HepG2 (cell line): ENCODE measurements around the gene ZSWIM5. TPM values are rescaled to one million over a fixed set of nuclear protein-coding genes. Genes with fewer than 3 reads are reported as not detected.

Experiments
- CAMTA2 ChIP-seq: sonication (generic); formaldehyde crosslinking; IDR thresholded peaks from 2 replicates; pipeline ENCODE4 v1.4.0; 2020; ENCODE audit warnings: mild to moderate bottlenecking, missing genetic modification reagents, borderline replicate concordance
- CREBL2 ChIP-seq: sonication (generic); formaldehyde crosslinking; IDR thresholded peaks from 2 replicates; pipeline ENCODE4 v1.8.1; 2023; ENCODE audit warnings: missing genetic modification reagents, mild to moderate bottlenecking, borderline replicate concordance
- DPF2 ChIP-seq: sonication (generic); formaldehyde crosslinking; IDR thresholded peaks from 2 replicates; pipeline ENCODE4 v1.4.0; 2020; ENCODE audit warnings: mild to moderate bottlenecking, low read depth, missing genetic modification reagents, borderline replicate concordance
- ETV5 ChIP-seq: IDR thresholded peaks from 2 replicates; pipeline ENCODE4 v1.6.1; 2018; ENCODE audit warnings: missing biosample characterization, missing genetic modification reagents, inconsistent platforms, borderline replicate concordance
- JUND ChIP-seq: sonication (generic); formaldehyde crosslinking; IDR thresholded peaks from 2 replicates; pipeline ENCODE4 v1.8.0; 2022; ENCODE audit warnings: mild to moderate bottlenecking, missing genetic modification reagents
- MIER2 ChIP-seq: IDR thresholded peaks from 2 replicates; pipeline ENCODE4 v1.6.1; 2016; ENCODE audit warnings: missing biosample characterization, missing genetic modification reagents
- NCOA5 ChIP-seq: sonication (generic); formaldehyde crosslinking; IDR thresholded peaks from 2 replicates; pipeline ENCODE4 v1.4.0; 2020; ENCODE audit warnings: missing genetic modification reagents
- NRL ChIP-seq: sonication (generic); formaldehyde crosslinking; IDR thresholded peaks from 2 replicates; pipeline ENCODE4 v1.5.0; 2020; ENCODE audit warnings: missing genetic modification reagents, mild to moderate bottlenecking, moderate library complexity, borderline replicate concordance
- POLR2AphosphoS2 ChIP-seq: IDR thresholded peaks from 2 replicates; pipeline ENCODE4 v1.6.1; 2011; ENCODE audit warnings: low read depth, low read length, improper control_type of control experiment
- SIN3B ChIP-seq: fragments of 150-350 bp; IDR thresholded peaks from 2 replicates; pipeline ENCODE4 v1.6.1; 2014; ENCODE audit warnings: low read length
- SYNCRIP ChIP-seq: fragments of 200-400 bp; formaldehyde crosslinking; IDR thresholded peaks from 2 replicates; pipeline ENCODE4 v1.6.1; 2018; ENCODE audit warnings: mild to moderate bottlenecking, low read depth, low read length; ENCODE audit not compliant: insufficient read depth
- XBP1 ChIP-seq: sonication (generic); formaldehyde crosslinking; IDR thresholded peaks from 2 replicates; pipeline ENCODE4 v1.5.0; 2020; ENCODE audit warnings: missing genetic modification reagents
- XRCC5 ChIP-seq: fragments of 200-400 bp; formaldehyde crosslinking; optimal IDR thresholded peaks from 2 replicates; pipeline ENCODE3; 2017; ENCODE audit warnings: mild to moderate bottlenecking, low read length
- ZEB1 ChIP-seq: IDR thresholded peaks from 2 replicates; pipeline ENCODE4 v1.6.1; 2012; ENCODE audit warnings: mild to moderate bottlenecking, low read depth, inconsistent platforms; ENCODE audit not compliant: insufficient replicate concordance
- ZNF230 ChIP-seq: sonication (generic); formaldehyde crosslinking; IDR thresholded peaks from 2 replicates; pipeline ENCODE4 v1.4.0; 2020; ENCODE audit warnings: mild to moderate bottlenecking, missing genetic modification reagents
- ZNF281 ChIP-seq: sonication (generic); formaldehyde crosslinking; IDR thresholded peaks from 2 replicates; pipeline ENCODE4 v1.4.0; 2020; ENCODE audit warnings: missing genetic modification reagents, borderline replicate concordance
- ZNF460 ChIP-seq: sonication (generic); formaldehyde crosslinking; IDR thresholded peaks from 2 replicates; pipeline ENCODE4 v1.5.1; 2020; ENCODE audit warnings: missing genetic modification reagents, mild to moderate bottlenecking, borderline replicate concordance
- ZNF513 ChIP-seq: sonication (generic); formaldehyde crosslinking; conservative IDR thresholded peaks from 2 replicates; pipeline ENCODE4 v1.5.0; 2020; ENCODE audit warnings: missing genetic modification reagents
- ZNF687 ChIP-seq: sonication (generic); formaldehyde crosslinking; IDR thresholded peaks from 2 replicates; pipeline ENCODE4 v1.5.1; 2020; ENCODE audit warnings: mild to moderate bottlenecking, missing genetic modification reagents, moderate library complexity
- ZNF768 ChIP-seq: sonication (generic); formaldehyde crosslinking; IDR thresholded peaks from 2 replicates; pipeline ENCODE4 v1.4.0; 2020; ENCODE audit warnings: missing genetic modification reagents
- polyA plus RNA-seq, 8 experiments: library from polyadenylated mRNA; depleted of rRNA in 3 of 8; stranded (reverse) in 7 of 8; unstranded in 1 of 8; fragments of >200 nt; fragmentation: Illumina TruSeq in 4 of 8; extraction: Trizol in 4 of 8; gene quantifications; 2 replicates each; pipeline versions ENCODE4 v1.2.1 to v1.2.3, GENCODE V29; 2011 to 2016; ENCODE audit warnings: low read depth in 4 of 8, missing spikeins in 1 of 8, mixed read lengths in 1 of 8; ENCODE audit not compliant: insufficient read depth in 1 of 8
- total RNA-seq, 5 experiments: library from RNA; depleted of rRNA; stranded (reverse); fragments of >200 nt; fragmentation: Illumina TruSeq; extraction: Trizol; gene quantifications; 2 replicates each; pipeline ENCODE4 v1.2.3, GENCODE V29; 2016; ENCODE audit warnings: low read depth in 1 of 5
- TF ChIP-seq, protein P1 (sequence below): sonication (generic); formaldehyde crosslinking; IDR thresholded peaks from 2 replicates; pipeline ENCODE4 v1.8.1; 2023; ENCODE audit warnings: missing genetic modification reagents, inconsistent platforms, borderline replicate concordance

Gene ZSWIM5
- total and polyA plus RNA-seq, 2 of the 13 experiments (the other 11 are each of a cell fraction or from before 2014, with no cell fraction given) = 11.0 to 20.6 TPM

DNA sequence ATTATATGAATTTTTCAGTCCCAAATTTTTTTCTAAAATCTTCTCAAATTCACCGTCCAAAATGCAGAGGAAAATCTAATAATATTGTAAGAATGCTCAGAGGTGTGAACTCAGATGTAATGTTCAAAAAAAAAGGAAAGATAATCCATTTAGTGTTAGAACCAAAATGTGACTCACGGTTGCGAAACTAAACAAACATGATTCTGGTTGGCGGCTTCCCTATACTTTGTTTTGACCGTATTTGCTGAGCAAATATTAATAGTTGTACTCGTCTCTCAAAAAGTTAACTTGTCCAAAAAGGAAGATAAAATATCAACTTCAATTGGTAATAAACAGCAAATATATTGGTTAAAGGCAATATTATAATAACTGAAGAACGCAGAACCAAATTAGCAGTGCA lies 34.4 kb downstream of the ZSWIM5 start (continued):
- TF ChIP-seq ZNF687 (CRISPR knock-in tag) (no peak), ZNF281 (CRISPR knock-in tag) (peak; percentile 38; the same call in 1 of the 2 replicates), SYNCRIP (no peak), MIER2 (CRISPR knock-in tag) (0 out of 2 replicates have a peak, but pooled peaks have one; percentile 23), ZNF460 (no peak), ZEB1 (peak; percentile 59), ZNF513 (CRISPR knock-in tag) (no peak), NRL (CRISPR knock-in tag) (no peak), NCOA5 (CRISPR knock-in tag) (no peak), SIN3B (no peak), ZNF230 (CRISPR knock-in tag) (no peak), CAMTA2 (CRISPR knock-in tag) (no peak), ETV5 (CRISPR knock-in tag) (peak; percentile 62; the same call in 1 of the 2 replicates), DPF2 (CRISPR knock-in tag) (peak; percentile 91), POLR2AphosphoS2 (no peak), CREBL2 (no peak), XBP1 (no peak), ZNF768 (no peak), XRCC5 (no peak), JUND (CRISPR knock-in tag) (peak; percentile 94)
- TF ChIP-seq, protein P1, sequence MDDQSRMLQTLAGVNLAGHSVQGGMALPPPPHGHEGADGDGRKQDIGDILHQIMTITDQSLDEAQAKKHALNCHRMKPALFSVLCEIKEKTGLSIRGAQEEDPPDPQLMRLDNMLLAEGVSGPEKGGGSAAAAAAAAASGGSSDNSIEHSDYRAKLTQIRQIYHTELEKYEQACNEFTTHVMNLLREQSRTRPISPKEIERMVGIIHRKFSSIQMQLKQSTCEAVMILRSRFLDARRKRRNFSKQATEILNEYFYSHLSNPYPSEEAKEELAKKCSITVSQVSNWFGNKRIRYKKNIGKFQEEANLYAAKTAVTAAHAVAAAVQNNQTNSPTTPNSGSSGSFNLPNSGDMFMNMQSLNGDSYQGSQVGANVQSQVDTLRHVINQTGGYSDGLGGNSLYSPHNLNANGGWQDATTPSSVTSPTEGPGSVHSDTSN (CRISPR knock-in tag) = no peak
